Measurements from ENCODE around the gene BRD3. TPM values are rescaled to one million over a fixed set of nuclear protein-coding genes. Genes with fewer than 3 reads are reported as not detected.
A peak's percentile ranks its signal among the peaks of the same experiment; 100 is the strongest.

Gene BRD3
- total and polyA plus RNA-seq, 2 of the 8 experiments (the other 6 are each of a cell fraction or from before 2014, with no cell fraction given): 31.0 to 82.7 TPM

DNA sequence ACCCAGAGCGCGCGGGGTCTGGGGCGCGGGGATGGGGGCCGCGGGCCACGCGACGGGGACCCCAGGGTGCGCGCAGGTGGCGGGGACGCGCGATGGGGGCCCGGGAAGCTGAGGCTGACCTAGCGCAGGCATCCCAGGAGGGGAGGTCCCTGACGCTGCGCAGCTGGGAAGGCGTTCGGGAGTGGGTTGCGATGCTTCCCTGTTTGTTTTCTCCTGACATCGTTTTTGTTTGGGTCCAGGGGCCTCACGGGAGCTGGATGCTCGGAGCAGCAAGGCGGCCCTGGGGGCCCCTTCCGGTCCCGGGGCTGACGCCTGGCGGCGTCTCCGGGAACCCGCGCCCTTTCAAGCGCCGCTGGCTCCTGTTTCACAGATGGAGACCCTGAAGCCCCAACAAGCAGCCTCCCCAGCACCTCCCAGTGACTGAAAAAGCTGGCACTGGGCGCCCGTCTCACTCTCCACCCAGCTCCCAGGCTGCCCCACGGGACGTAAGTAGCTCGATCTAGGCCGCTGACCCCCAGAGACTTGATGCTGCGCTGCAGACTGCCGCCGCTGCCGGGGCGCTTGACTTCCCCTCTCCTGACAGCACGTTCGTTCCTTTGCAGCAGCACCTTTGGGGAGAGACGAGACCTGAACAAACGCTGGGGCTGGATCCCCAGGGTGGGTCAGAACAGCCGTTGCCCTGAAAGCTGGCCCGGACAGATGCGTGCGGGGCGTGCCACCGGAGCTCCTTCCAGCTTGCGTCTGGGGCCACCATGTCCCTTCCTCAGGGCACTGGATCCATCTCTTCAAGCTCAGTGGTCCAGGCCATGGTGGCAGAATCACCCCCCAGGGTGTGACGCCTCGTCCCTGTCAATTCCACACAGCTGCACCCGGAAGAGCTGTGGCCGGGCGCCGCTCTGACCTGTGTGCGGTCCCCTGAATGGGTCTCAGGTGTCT, 42.0 kb downstream of the BRD3 start:
- H3K23ac ChIP-seq (ENCODE audit: insufficient read length): no peak overlapping the region
- FAIRE-seq (no peak), DNase-seq (ENCODE audit: low read depth in 1 of 2, low spot score in 2 of 2) (peak in 1 of 2 experiments; percentile 77)
- no peak overlapping the region for H3K18ac ChIP-seq (ENCODE audit: extremely low read depth, low read length)
- H3K14ac ChIP-seq (ENCODE audit: insufficient read length): no peak overlapping the region
- no peak overlapping the region for H2BK20ac ChIP-seq (ENCODE audit: low read length)
- no peak overlapping the region for H3K27ac ChIP-seq (ENCODE audit: low read depth, low read length)
- H4K91ac ChIP-seq (replicated peaks; ENCODE audit: insufficient read length, low read length): no peak overlapping the region
- no peak overlapping the region for H3K4ac ChIP-seq (replicated peaks; ENCODE audit: insufficient read length, low read depth, low read length)
- H2BK12ac ChIP-seq (ENCODE audit: low read depth, low read length): no peak overlapping the region
- no peaks in the 10 kb centered on the region for H3K79me2 ChIP-seq (ENCODE audit: control insufficient read depth in 1 of 2, insufficient read depth in 2 of 2, low read length in 2 of 2)
- no peaks in the 10 kb centered on the region for H3K79me1 ChIP-seq (ENCODE audit: low read depth, low read length)
- POLR2A ChIA-PET (ENCODE audit: partially characterized antibody): interaction anchor here (0.8 to 1.8 kb wide), 5 partner anchors 10 to 137 kb away, joined by 3 to 8 read pairs (median 5); no protein-coding TSS in a partner anchor
- H3K56ac ChIP-seq (replicated peaks; ENCODE audit: insufficient read length, low read depth, low read length): no peak overlapping the region
- H4K8ac ChIP-seq (ENCODE audit: extremely low read depth, insufficient read depth, low read length): no peak overlapping the region; the same call in 1 of the 2 replicates
- no peak overlapping the region for H2AFZ ChIP-seq (ENCODE audit: low read length)
- H3K4me3 ChIP-seq (ENCODE audit: extremely low read depth in 1 of 4, insufficient read depth in 2 of 4, low read depth in 3 of 4, low read length in 4 of 4): peak overlapping the region; percentile 70 to 85 (median 79)
- no peaks in the 10 kb centered on the region for H3K27me3 ChIP-seq (replicated peaks in 1 of 4; ENCODE audit: control insufficient read depth in 3 of 4, extremely low read depth in 1 of 4, insufficient read depth in 3 of 4, low read length in 3 of 4)
- H3K4me1 ChIP-seq (replicated peaks in 1 of 4; ENCODE audit: control insufficient read depth in 3 of 4, insufficient read depth in 4 of 4, low read length in 3 of 4): peaks cover 0 to 4% (median 4%) of the 10 kb centered on the region in 4 experiments; a peak in 5 of 7 replicates
- CTCF ChIA-PET (ENCODE audit: partially characterized antibody): interaction anchor here (0.5 to 1.9 kb wide), 11 partner anchors 9 to 1234 kb away, joined by 3 to 10 read pairs (median 3); no protein-coding TSS in a partner anchor
- no peak overlapping the region; the same call in 1 of the 2 replicates for H2BK15ac ChIP-seq (ENCODE audit: low read length)
- H2BK5ac ChIP-seq (ENCODE audit: low read depth, low read length): no peak overlapping the region
- H3K9me3 ChIP-seq (ENCODE audit: insufficient read depth in 2 of 2, low read depth in 1 of 2, low read length in 1 of 2): no peaks in the 10 kb centered on the region
- WGBS, 2 experiments (ENCODE audit: extremely low coverage in 1 of 2, insufficient coverage in 1 of 2, insufficient read length in 1 of 2, insufficient replicate concordance in 2 of 2, low coverage in 1 of 2, low lambda C conversion rate in 2 of 2, missing lambda C conversion rate in 1 of 2): 27% methylated on average over 54 of the region's 66 CpGs; no CpG with 5 or more reads in 1 of the 2 experiments
- H4K20me1 ChIP-seq (replicated peaks in 1 of 2; ENCODE audit: control insufficient read depth in 1 of 2, insufficient read depth in 2 of 2, low read length in 2 of 2): peaks cover 0 to 10% of the 10 kb centered on the region in 2 experiments
- H3K4me2 ChIP-seq (ENCODE audit: insufficient read depth in 1 of 2, low read depth in 2 of 2, low read length in 2 of 2): peak overlapping the region; percentile 56 to 69
- no peak overlapping the region for H4K5ac ChIP-seq (ENCODE audit: insufficient read length, low read depth, low read length)
- H2BK120ac ChIP-seq (replicated peaks; ENCODE audit: low read depth, low read length): no peak overlapping the region
- peaks cover 4% of the 10 kb centered on the region for H3K23me2 ChIP-seq (ENCODE audit: low read depth, low read length)
- peaks cover 0 to 9% (median 0%) of the 10 kb centered on the region in 4 experiments; a peak in 3 of 8 replicates for H3K36me3 ChIP-seq (ENCODE audit: control insufficient read depth in 2 of 4, insufficient read depth in 4 of 4, low read length in 3 of 4)
- no peak overlapping the region for H2AK5ac ChIP-seq (ENCODE audit: low read depth, low read length)
- H3K9ac ChIP-seq (replicated peaks in 1 of 4; ENCODE audit: extremely low read depth in 1 of 4, low read depth in 3 of 4, low read length in 3 of 4): no peak overlapping the region; a peak in 1 of 7 replicates
- TF ChIP-seq SIRT6 (IDR thresholded peaks at IDR 0.05; ENCODE audit: low read length) (no peak), HDAC2 (IDR thresholded peaks at IDR 0.05; ENCODE audit: borderline replicate concordance in 1 of 2, low read depth in 2 of 2, low read length in 2 of 2) (peak in 1 of 2 experiments; percentile 64; a peak in 1 of 4 replicates), RNF2 (IDR thresholded peaks at IDR 0.05; ENCODE audit: borderline replicate concordance, low read depth, low read length, missing control alignments, poor library complexity, severe bottlenecking) (no peak), SAP30 (IDR thresholded peaks at IDR 0.05; ENCODE audit: insufficient read depth, insufficient replicate concordance, low read length) (peak; percentile 55), RXRA (IDR thresholded peaks at IDR 0.05; ENCODE audit: insufficient read depth, low read depth, low read length) (no peak), SIN3A (conservative IDR thresholded peaks at IDR 0.05 in 1 of 2, IDR thresholded peaks at IDR 0.05 in 1 of 2; ENCODE audit: low read depth in 1 of 2, low read length in 2 of 2) (0 out of 4 replicates have a peak, but pooled peaks of 1 of the 2 experiments have one; percentile 61), KDM4A (IDR thresholded peaks at IDR 0.05; ENCODE audit: low read depth, low read length, severe bottlenecking) (peak; percentile 71), RFX5 (IDR thresholded peaks at IDR 0.05; ENCODE audit: borderline replicate concordance, low read depth, low read length) (no peak), PHF8 (conservative IDR thresholded peaks at IDR 0.05; ENCODE audit: low read depth, low read length) (no peak)
